Transverse colon (tissue), 4 donors: ENCODE data around the gene MEN1. TPM values are rescaled to one million over a fixed set of nuclear protein-coding genes. Genes with fewer than 3 reads are reported as not detected.
A peak's percentile ranks its signal among the peaks of the same experiment; 100 is the strongest.

Experiments used
- DNase-seq: peaks from one replicate; pipeline ENCODE4 v3.0.0-alpha.2; 2019
- H3K27ac ChIP-seq, 4 donors: fragments of 200-600 bp; sonication (generic); 2 replicates each; pipeline ENCODE4 v1.5.1; 2016 to 2018; ENCODE audit warnings: inconsistent platforms in 4 of 4
- H3K27me3 ChIP-seq: fragments of 200-600 bp; sonication (generic); 2 replicates; pipeline ENCODE4 v1.5.1; 2017; ENCODE audit warnings: inconsistent platforms
- H3K36me3 ChIP-seq, 4 donors: fragments of 200-600 bp; sonication (generic); 2 replicates each; pipeline ENCODE4 v1.5.1; 2017 to 2019; ENCODE audit warnings: inconsistent platforms in 4 of 4
- H3K4me1 ChIP-seq, 4 donors: fragments of 200-600 bp; sonication (generic); 2 replicates each; pipeline ENCODE4 v1.5.1; 2017 to 2020; ENCODE audit warnings: inconsistent platforms in 4 of 4
- H3K4me3 ChIP-seq, 4 donors: fragments of 200-600 bp; sonication (generic); 1 replicate in 1 of 4; 2 replicates in 3 of 4; pipeline versions ENCODE4 v1.5.1 to v1.6.1; 2017 to 2019; ENCODE audit warnings: inconsistent platforms in 4 of 4
- H3K9me3 ChIP-seq, 2 donors: fragments of 200-600 bp; sonication (generic); 2 replicates each; pipeline ENCODE4 v1.5.1; 2017 to 2019; ENCODE audit warnings: inconsistent platforms in 2 of 2
- CTCF ChIP-seq, 5 experiments: fragments of 200-600 bp in 3 of 5; fragments of 450-650 bp in 2 of 5; sonication (generic) in 3 of 5; IDR thresholded peaks; 1 replicate in 2 of 5; 2 replicates in 3 of 5; pipeline ENCODE4 v1.5.1; 2016 to 2017; ENCODE audit warnings: antibody characterized with exemption in 5 of 5, inconsistent platforms in 3 of 5, mild to moderate bottlenecking in 2 of 5, moderate library complexity in 1 of 5
- EP300 ChIP-seq: sonication (generic); formaldehyde crosslinking; IDR thresholded peaks from one replicate; pipeline ENCODE4 v1.6.1; 2017; ENCODE audit warnings: antibody characterized with exemption, low read depth
- POLR2A ChIP-seq: fragments of 450-650 bp; IDR thresholded peaks from one replicate; pipeline ENCODE4 v1.6.1; 2016; ENCODE audit warnings: antibody characterized with exemption, mild to moderate bottlenecking, moderate library complexity
- POLR2AphosphoS5 ChIP-seq, 3 donors: sonication (generic); formaldehyde crosslinking; IDR thresholded peaks; one replicate each; pipeline ENCODE4 v1.6.1; 2016; ENCODE audit warnings: antibody characterized with exemption in 3 of 3
- WGBS, 2 donors: methylation state at CpG; one replicate each; pipeline ENCODE4 v1.1.5; 2018; ENCODE audit warnings: low coverage in 1 of 2; 5-methylcytosine and 5-hydroxymethylcytosine counted together
- in situ Hi-C, 4 donors: fragments of 200-750 bp; cut with MboI; loops; one replicate each; pipeline versions ENCODE4 v1.15.0 to v1.15.1; 2017; ENCODE audit warnings: low sequenced_read_pairs in 3 of 4, low pct_ligation_motif_present in 1 of 4, low pct_unique_long_range_greater_than_20kb in 1 of 4
- intact Hi-C: fragments of 100-400 bp; cut with DNase I; formaldehyde crosslinking; loops from one replicate; pipeline ENCODE4 v1.15.1; 2023; ENCODE audit warnings: low total_unique reads
- total RNA-seq, 4 donors: library from RNA; depleted of rRNA; stranded (reverse); fragments of >200 nt; gene quantifications; one replicate each; pipeline ENCODE4 v1.1.0, GENCODE V29; 2016

MEN1 gene
- total RNA-seq: 10 to 100 TPM; 19.5 to 30.3 (median 25.4) TPM

GRCh38 chr11:64810271-64810890 is at the start of gene MEN1:
Gene MEN1, minus strand, starts transcription at chr11:64810551. Its CDS starts 442 bp downstream, at chr11:64810109.
- in situ Hi-C loops (no loop called here), intact Hi-C loops (no loop called here)
- H3K27me3 ChIP-seq: no peaks in the 10 kb centered on the region
- H3K4me1 ChIP-seq: peaks cover 8 to 14% (median 10%) of the 10 kb centered on the region in 4 donors
- peak within 1 kb of the TSS; percentile 87 to 92 (median 92) for H3K27ac ChIP-seq
- 2% methylated on average over 8 to 33 of the region's 46 CpGs for WGBS, 2 donors
- H3K4me3 ChIP-seq: peak within 1 kb of the TSS; percentile 88 to 99 (median 93)
- no peaks in the 10 kb centered on the region for H3K9me3 ChIP-seq
- no peaks in the 10 kb centered on the region for H3K36me3 ChIP-seq
- peak; percentile 96 for DNase-seq
- TF ChIP-seq CTCF (IDR thresholded peaks at IDR 0.05) (no peak), POLR2A (peak; percentile 85), POLR2AphosphoS5 (IDR thresholded peaks at IDR 0.05) (peak; percentile 81 to 89 (median 82))

- Histone ChIP-seq H3K4me3 (no peak overlapping the region), H3K9me3 (no peaks in the 10 kb centered on the region), H3K27me3 (no peaks in the 10 kb centered on the region), H3K27ac (peak overlapping the region; percentile 93 to 96 (median 94)), H3K4me1 (peaks cover 54 to 91% (median 68%) of the 10 kb centered on the region in 4 donors), H3K36me3 (no peaks in the 10 kb centered on the region)
- in situ Hi-C loops (no loop called here), intact Hi-C loops (no loop called here)
- WGBS, 2 donors: 81 to 84% methylated on average over 9 to 33 of the region's 33 CpGs
- DNase-seq: peak; percentile 62
- TF ChIP-seq POLR2AphosphoS5 (IDR thresholded peaks at IDR 0.05): peak in 1 of 3 donors; percentile 44
- TF ChIP-seq CTCF (IDR thresholded peaks at IDR 0.05): no peak
- TF ChIP-seq POLR2A: peak; percentile 36
Measured at GRCh38 chr11:64859542-64860414, 49.4 kb upstream of the MEN1 start.

- H3K4me3 ChIP-seq: no peak overlapping the region
- in situ Hi-C loops: no loop called here
- WGBS, 2 donors: 59 to 100% methylated on average over 5 to 19 of the region's 19 CpGs
- H3K9me3 ChIP-seq: no peaks in the 10 kb centered on the region
- H3K36me3 ChIP-seq: no peaks in the 10 kb centered on the region
- H3K4me1 ChIP-seq: peaks cover 54 to 89% (median 64%) of the 10 kb centered on the region in 4 donors
- H3K27me3 ChIP-seq: no peaks in the 10 kb centered on the region
- TF ChIP-seq EP300 (no peak), POLR2AphosphoS5 (IDR thresholded peaks at IDR 0.05) (peak in 1 of 3 donors; percentile 20)
- DNase-seq: peak; percentile 70
- intact Hi-C loops: no loop called here
- H3K27ac ChIP-seq: peak overlapping the region; percentile 93 to 96 (median 94)
Measured at GRCh38 chr11:64858467-64859263, 48.3 kb upstream of the MEN1 start.

- no peak for DNase-seq
- H3K9me3 ChIP-seq: no peaks in the 10 kb centered on the region
- H3K4me3 ChIP-seq: no peak overlapping the region
- no peaks in the 10 kb centered on the region for H3K27me3 ChIP-seq
- H3K4me1 ChIP-seq: peaks cover 45 to 89% (median 55%) of the 10 kb centered on the region in 4 donors
- WGBS, 2 donors: 94% methylated on average over 6 of the region's 6 CpGs; no CpG with 5 or more reads in 1 of the 2 donors
- TF ChIP-seq EP300 (no peak), POLR2A (no peak), POLR2AphosphoS5 (IDR thresholded peaks at IDR 0.05) (no peak), CTCF (IDR thresholded peaks at IDR 0.05) (no peak)
- no peaks in the 10 kb centered on the region for H3K36me3 ChIP-seq
- H3K27ac ChIP-seq: peak overlapping the region; percentile 93 to 96 (median 94)
- in situ Hi-C loops: no loop called here
- intact Hi-C loops: no loop called here
Measured at GRCh38 chr11:64857485-64857884, 47.1 kb upstream of the MEN1 start.
